ENCODE data around the gene KLK6. TPM values are rescaled to one million over a fixed set of nuclear protein-coding genes. Genes with fewer than 3 reads are reported as not detected.
"Not testable (repeated sequence)": the region's sequence is repeated elsewhere in the genome, so short reads cannot be mapped to it uniquely, and the experiment has no call there.

Gene KLK6
- total and polyA plus RNA-seq, 2 donors (not counting 3 experiments of a cell fraction or from before 2014, with no cell fraction given) = 0.12 TPM; not detected in 1

DNA sequence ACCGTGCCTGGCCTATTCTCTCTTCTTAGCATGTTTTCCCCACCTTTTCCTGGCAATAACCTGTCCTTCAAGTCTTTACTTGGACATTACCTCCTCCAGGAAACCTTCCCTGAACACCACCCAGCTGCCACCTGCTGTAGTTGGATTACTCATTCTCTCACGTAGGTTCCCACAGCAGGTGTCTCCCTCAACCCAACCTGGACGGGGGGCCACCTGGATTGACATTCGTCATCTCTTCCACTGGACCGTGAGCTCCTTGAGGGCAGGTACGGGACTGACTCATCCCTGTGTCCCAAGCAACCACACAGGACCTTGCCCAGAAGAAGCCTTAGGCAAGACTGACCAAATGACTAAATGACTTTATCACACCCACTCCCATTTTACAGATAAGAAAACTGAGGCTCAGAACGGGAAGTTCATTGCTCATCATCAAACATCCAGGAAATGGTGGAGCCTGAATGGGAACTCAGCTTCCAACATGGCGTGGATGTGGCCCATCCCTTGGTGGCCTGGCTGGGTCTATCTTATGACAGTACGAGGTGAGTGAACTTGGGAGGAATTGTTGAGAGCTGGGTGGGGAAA, 3.5 kb upstream of the KLK6 start:
- H3K9me3 ChIP-seq (replicated peaks; ENCODE audit: control insufficient read depth, insufficient read depth, low read length) = no peaks in the 10 kb centered on the region
- no peaks in the 10 kb centered on the region for H3K27me3 ChIP-seq (ENCODE audit: control insufficient read depth in 2 of 2, insufficient read depth in 2 of 2, low read length in 2 of 2)
- FAIRE-seq (no peak), DNase-seq (ENCODE audit: low read depth, low spot score) (no peak)
- H3K4me2 ChIP-seq (ENCODE audit: insufficient read depth, low read length) = no peak overlapping the region
- H4K20me1 ChIP-seq (replicated peaks; ENCODE audit: control insufficient read depth, extremely low read depth, insufficient read depth, low read length) = no peaks in the 10 kb centered on the region
- no peak overlapping the region for H3K4me3 ChIP-seq (replicated peaks in 1 of 3; ENCODE audit: insufficient read depth in 1 of 3, low read depth in 1 of 3, low read length in 3 of 3)
- H3K79me2 ChIP-seq (ENCODE audit: control insufficient read depth, insufficient read depth, low read length) = no peaks in the 10 kb centered on the region
- no peaks in the 10 kb centered on the region for H3K4me1 ChIP-seq (ENCODE audit: control insufficient read depth, extremely low read depth, insufficient read depth, low read length)
- dilution Hi-C loops (cut with MboI; ENCODE audit: extremely low pct_ligation_motif_present, low sequenced_read_pairs) = no loop called here
- H3K9ac ChIP-seq (replicated peaks; ENCODE audit: extremely low read depth, insufficient read depth, low read length) = no peak overlapping the region
- no peak overlapping the region for H2AFZ ChIP-seq (ENCODE audit: low read depth, low read length)
- H3K27ac ChIP-seq (ENCODE audit: insufficient read depth, low read depth, low read length) = no peak overlapping the region
- BruUV-seq (replicated peaks) = no TSS peak
- H3K9me1 ChIP-seq (replicated peaks; ENCODE audit: control insufficient read depth, extremely low read depth, insufficient read depth, low read length) = no peaks in the 10 kb centered on the region
- TF ChIP-seq POLR2A (IDR thresholded peaks at IDR 0.05; ENCODE audit: low read depth, low read length) = no peak
- POLR2A ChIA-PET = no interaction called here
- H3K36me3 ChIP-seq (ENCODE audit: control insufficient read depth in 2 of 2, extremely low read depth in 1 of 2, insufficient read depth in 2 of 2, low read length in 2 of 2) = no peaks in the 10 kb centered on the region
- CTCF ChIA-PET = no interaction called here
- intact Hi-C loops (cut with micrococcal nuclease) = no loop called here

DNA sequence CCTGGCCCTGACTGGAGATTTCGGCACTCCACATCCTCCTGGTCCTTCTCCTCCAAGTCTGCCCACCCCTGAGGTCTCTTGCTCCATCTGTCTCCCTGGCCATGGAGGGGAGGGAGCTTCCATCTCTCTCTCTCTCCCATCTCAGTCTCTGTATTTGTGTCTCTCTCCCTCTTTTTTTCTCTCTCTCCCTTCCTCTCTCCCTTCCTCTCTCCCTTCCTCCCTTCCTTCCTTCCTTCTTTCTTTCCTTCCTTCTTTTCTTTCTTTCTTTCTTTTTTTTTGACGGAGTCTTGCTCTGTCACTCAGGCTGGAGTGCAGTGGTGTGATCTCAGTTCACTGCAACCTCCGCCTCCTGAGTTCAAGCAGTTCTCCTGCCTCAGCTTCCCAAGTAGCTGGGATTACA, 419 bp upstream of the KLK6 start:
- H3K27me3 ChIP-seq (ENCODE audit: control insufficient read depth in 2 of 2, insufficient read depth in 2 of 2, low read length in 2 of 2); H3K36me3 ChIP-seq (ENCODE audit: control insufficient read depth in 2 of 2, extremely low read depth in 1 of 2, insufficient read depth in 2 of 2, low read length in 2 of 2); H3K9ac ChIP-seq (replicated peaks; ENCODE audit: extremely low read depth, insufficient read depth, low read length); H3K9me3 ChIP-seq (replicated peaks; ENCODE audit: control insufficient read depth, insufficient read depth, low read length); H4K20me1 ChIP-seq (replicated peaks; ENCODE audit: control insufficient read depth, extremely low read depth, insufficient read depth, low read length); BruUV-seq (replicated peaks); H3K9me1 ChIP-seq (replicated peaks; ENCODE audit: control insufficient read depth, extremely low read depth, insufficient read depth, low read length); FAIRE-seq; H3K4me2 ChIP-seq (ENCODE audit: insufficient read depth, low read length); H3K27ac ChIP-seq (ENCODE audit: insufficient read depth, low read depth, low read length); DNase-seq (ENCODE audit: low read depth, low spot score); H3K4me3 ChIP-seq (replicated peaks in 1 of 3; ENCODE audit: insufficient read depth in 1 of 3, low read depth in 1 of 3, low read length in 3 of 3); H3K4me1 ChIP-seq (ENCODE audit: control insufficient read depth, extremely low read depth, insufficient read depth, low read length); intact Hi-C loops (cut with micrococcal nuclease); dilution Hi-C loops (cut with MboI; ENCODE audit: extremely low pct_ligation_motif_present, low sequenced_read_pairs); H2AFZ ChIP-seq (ENCODE audit: low read depth, low read length); H3K79me2 ChIP-seq (ENCODE audit: control insufficient read depth, insufficient read depth, low read length); POLR2A ChIA-PET: not testable (repeated sequence)
- CTCF ChIA-PET = interaction anchor here (1.0 kb wide), 1 partner anchor 47 kb away, joined by 3 read pairs; no protein-coding TSS in a partner anchor

Measured in endothelial cell of umbilical vein (primary cell).